ENCODE results near the gene EDAR.

DNA sequence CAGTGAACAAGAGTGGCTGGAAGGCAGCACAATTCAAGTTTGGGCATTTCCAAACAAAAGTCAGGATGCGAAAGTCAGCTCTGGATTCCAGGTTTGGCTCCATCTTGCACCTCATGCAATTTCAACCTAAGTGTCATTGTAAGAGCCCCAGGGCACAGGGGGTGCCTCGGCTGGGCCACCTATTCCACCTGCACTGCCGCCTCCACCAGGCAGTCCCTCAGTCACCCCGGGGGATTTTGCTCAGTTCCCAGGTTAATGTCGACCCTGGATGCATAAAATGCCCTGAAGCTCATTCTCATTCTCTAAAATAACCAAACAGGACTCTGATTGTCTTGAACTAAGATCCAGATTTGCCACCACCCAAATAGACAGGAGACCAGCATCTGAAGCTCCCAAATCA, 77.6 kb downstream of the EDAR start:
- TF ChIP-seq POLR2A (IDR thresholded peaks at IDR 0.05; ENCODE audit: low read depth): no peak
- TF ChIP-seq POLR2AphosphoS5 (IDR thresholded peaks at IDR 0.05): no peak

Data from esophagus muscularis mucosa (tissue), 2 donors.